Nephron (organoid): ENCODE data around the gene ATP6V0C.

Experiments
- H3K27ac Mint-ChIP-seq, 3 experiments: 2 replicates each; pipeline ENCODE4 v1.8.0; 2020; ENCODE audit warnings: mixed read lengths in 3 of 3, mild to moderate bottlenecking in 2 of 3, moderate library complexity in 1 of 3
- H3K27me3 Mint-ChIP-seq: 2 replicates; pipeline ENCODE4 v1.8.0; 2021; ENCODE audit warnings: low read depth, mild to moderate bottlenecking, moderate library complexity, mixed read lengths
- H3K36me3 Mint-ChIP-seq: 2 replicates; pipeline ENCODE4 v1.8.0; 2020; ENCODE audit warnings: low read depth, mixed read lengths
- H3K4me1 Mint-ChIP-seq: 2 replicates; pipeline ENCODE4 v1.8.0; 2020; ENCODE audit warnings: mixed read lengths
- H3K4me3 Mint-ChIP-seq, 3 experiments: 2 replicates each; pipeline ENCODE4 v1.8.0; 2020; ENCODE audit warnings: mild to moderate bottlenecking in 3 of 3, mixed read lengths in 3 of 3, moderate library complexity in 2 of 3
- H3K9me3 Mint-ChIP-seq: 2 replicates; pipeline ENCODE4 v1.8.0; 2020; ENCODE audit warnings: mixed read lengths
- CTCF ChIP-seq, 3 experiments: fragments of 200-600 bp; sonication (generic); IDR thresholded peaks; one replicate each; pipeline ENCODE4 v1.5.0; 2021; ENCODE audit warnings: antibody characterized with exemption in 3 of 3; ENCODE audit not compliant: unreplicated experiment in 3 of 3

Gene ATP6V0C

DNA sequence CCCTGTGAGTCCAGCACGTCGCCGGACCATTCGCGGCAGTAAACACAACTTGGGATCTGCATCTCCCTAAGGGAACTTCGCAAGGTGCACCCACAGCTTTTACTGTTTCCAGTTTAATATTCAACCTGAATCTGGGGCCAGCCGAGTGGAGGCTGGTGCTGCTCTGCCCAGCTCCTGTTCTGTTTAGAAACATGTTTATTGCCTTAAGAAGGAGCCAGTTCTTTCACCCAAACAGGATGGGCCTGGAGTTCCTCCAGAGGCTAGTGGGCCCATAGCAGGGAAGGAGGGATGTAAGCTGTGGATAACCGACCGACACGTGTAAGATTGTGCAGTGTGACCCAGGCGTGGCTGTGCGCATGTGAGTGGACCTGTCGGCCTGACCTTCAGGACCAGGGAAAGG lies 21.5 kb upstream of the ATP6V0C start:
- TF ChIP-seq CTCF (IDR thresholded peaks at IDR 0.05; ENCODE audit: unreplicated experiment in 3 of 3), result no peak
- Mint-ChIP-seq H3K9me3 (no peaks in the 10 kb centered on the region), H3K36me3 (peaks cover under 1% of the 10 kb centered on the region), H3K4me3 (peak overlapping the region in 1 of 3 experiments; percentile 46), H3K27ac (peak overlapping the region; percentile 91 to 98 (median 94)), H3K4me1 (peaks cover 10% of the 10 kb centered on the region), H3K27me3 (no peaks in the 10 kb centered on the region)

DNA sequence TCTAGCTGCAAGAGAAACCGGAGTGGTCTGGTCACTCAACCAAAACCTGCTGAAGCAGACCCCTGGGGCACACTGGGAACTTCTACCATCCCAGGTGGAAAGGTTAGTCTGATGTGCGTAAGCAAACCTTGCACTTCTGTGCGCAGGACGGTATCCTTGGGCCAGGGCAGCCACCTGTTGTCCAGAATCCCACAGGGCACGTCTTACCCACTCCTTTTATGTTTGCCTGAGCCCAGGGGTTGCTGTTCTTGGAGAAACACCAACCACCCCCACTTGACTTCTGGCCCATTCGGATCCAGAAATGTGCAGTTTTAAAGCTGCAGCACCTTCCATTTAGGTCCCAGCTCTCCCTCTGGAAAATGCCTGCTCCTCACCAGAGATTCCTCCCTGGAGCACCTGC lies 20.1 kb upstream of the ATP6V0C start:
- no peaks in the 10 kb centered on the region for H3K27me3 Mint-ChIP-seq

GRCh38 chr16:2494616-2495015 lies 19.1 kb upstream of the ATP6V0C start:
- no peak for TF ChIP-seq CTCF (IDR thresholded peaks at IDR 0.05; ENCODE audit: unreplicated experiment in 3 of 3)
- H3K27ac Mint-ChIP-seq, result no peak overlapping the region
- peaks cover 6% of the 10 kb centered on the region for H3K36me3 Mint-ChIP-seq
- no peaks in the 10 kb centered on the region for H3K9me3 Mint-ChIP-seq
- H3K4me3 Mint-ChIP-seq, result no peak overlapping the region
- H3K4me1 Mint-ChIP-seq, result peaks cover 8% of the 10 kb centered on the region
- no peaks in the 10 kb centered on the region for H3K27me3 Mint-ChIP-seq

More for the DNA sequence above, 20.1 kb upstream of the ATP6V0C start:
- Mint-ChIP-seq H3K4me1 (peaks cover 8% of the 10 kb centered on the region), H3K4me3 (no peak overlapping the region), H3K27ac (peak overlapping the region; percentile 28 to 78 (median 31)), H3K9me3 (no peaks in the 10 kb centered on the region), H3K36me3 (peaks cover 6% of the 10 kb centered on the region)
- TF ChIP-seq CTCF (IDR thresholded peaks at IDR 0.05; ENCODE audit: unreplicated experiment in 3 of 3), result no peak

DNA sequence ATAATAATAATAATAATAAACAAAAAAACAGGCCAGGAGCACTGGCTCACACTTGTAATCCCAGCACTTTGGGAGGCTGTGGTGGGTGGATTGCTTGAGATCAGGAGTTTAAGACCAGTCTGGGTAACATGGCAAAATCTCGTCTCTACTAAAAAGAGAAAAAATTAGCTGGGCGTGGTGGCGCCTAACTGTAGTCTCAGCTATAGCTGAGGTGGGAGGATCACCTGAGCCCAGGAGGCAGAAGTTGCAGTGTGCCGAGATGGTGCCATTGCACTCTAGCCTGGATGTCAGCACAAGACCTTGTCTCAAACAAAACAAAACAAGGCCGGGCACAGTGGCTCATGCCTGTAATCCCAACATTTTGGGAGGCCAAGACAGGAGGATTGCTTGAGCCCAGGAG lies 18.7 kb upstream of the ATP6V0C start:
- Mint-ChIP-seq H3K9me3 (no peaks in the 10 kb centered on the region), H3K27ac (no peak overlapping the region)

GRCh38 chr16:2496223-2497115 lies 17.3 kb upstream of the ATP6V0C start:
- Mint-ChIP-seq H3K27ac (no peak overlapping the region), H3K36me3 (peaks cover 6% of the 10 kb centered on the region), H3K4me1 (peaks cover 8% of the 10 kb centered on the region), H3K27me3 (no peaks in the 10 kb centered on the region), H3K9me3 (no peaks in the 10 kb centered on the region), H3K4me3 (no peak overlapping the region)
- TF ChIP-seq CTCF (IDR thresholded peaks at IDR 0.05; ENCODE audit: unreplicated experiment in 3 of 3), result no peak

More for the DNA sequence above, 18.7 kb upstream of the ATP6V0C start:
- no peak for TF ChIP-seq CTCF (IDR thresholded peaks at IDR 0.05; ENCODE audit: unreplicated experiment in 3 of 3)
- no peak overlapping the region for H3K4me3 Mint-ChIP-seq
- H3K36me3 Mint-ChIP-seq, result peaks cover 6% of the 10 kb centered on the region
- no peaks in the 10 kb centered on the region for H3K27me3 Mint-ChIP-seq
- H3K4me1 Mint-ChIP-seq, result peaks cover 8% of the 10 kb centered on the region
